HG02870 (cell line): ENCODE results near the gene TPSD1.
"Not testable (repeated sequence)": the region's sequence is repeated elsewhere in the genome, so short reads cannot be mapped to it uniquely, and the experiment has no call there.

Experiments
- ATAC-seq: cut with Tn5 transposase; IDR thresholded peaks from one replicate; pipeline ENCODE4 v1.9.1; 2021; ENCODE audit warnings: mild to moderate bottlenecking, moderate library complexity; ENCODE audit not compliant: unreplicated experiment

Gene TPSD1

GRCh38 chr16:1262210-1262845, 6.5 kb downstream of the TPSD1 start:
- ATAC-seq, result no peak

- no peak for ATAC-seq
Observed at GRCh38 chr16:1262846-1263221, 7.0 kb downstream of the TPSD1 start.

- no peak for ATAC-seq
Observed at GRCh38 chr16:1263591-1264344, 7.9 kb downstream of the TPSD1 start.

- no peak for ATAC-seq
Observed at GRCh38 chr16:1264345-1265089, 8.6 kb downstream of the TPSD1 start.

- ATAC-seq, result no peak
Observed at GRCh38 chr16:1265090-1265630, 9.3 kb downstream of the TPSD1 start.

- no peak for ATAC-seq
Observed at GRCh38 chr16:1265826-1266225, 10.0 kb downstream of the TPSD1 start.

- ATAC-seq, result not testable (repeated sequence)
Observed at GRCh38 chr16:1269418-1269817, 13.5 kb downstream of the TPSD1 start.

GRCh38 chr16:1271380-1271723, 15.5 kb downstream of the TPSD1 start:
- ATAC-seq, result no peak

GRCh38 chr16:1271724-1272413, 16.0 kb downstream of the TPSD1 start:
- ATAC-seq, result not testable (repeated sequence)

GRCh38 chr16:1272453-1273198, 16.8 kb downstream of the TPSD1 start:
- no peak for ATAC-seq

- no peak for ATAC-seq
Observed at GRCh38 chr16:1273816-1274215, 17.9 kb downstream of the TPSD1 start.

- no peak for ATAC-seq
Observed at GRCh38 chr16:1274767-1275166, 18.9 kb downstream of the TPSD1 start.

- ATAC-seq, result no peak
Observed at GRCh38 chr16:1275791-1276579, 20.1 kb downstream of the TPSD1 start.

GRCh38 chr16:1276580-1276878, 20.7 kb downstream of the TPSD1 start:
- no peak for ATAC-seq

GRCh38 chr16:1277151-1277598, 21.3 kb downstream of the TPSD1 start:
- ATAC-seq, result no peak

- no peak for ATAC-seq
Observed at GRCh38 chr16:1277617-1278282, 21.9 kb downstream of the TPSD1 start.

- ATAC-seq, result no peak
Observed at GRCh38 chr16:1278477-1278876, 22.6 kb downstream of the TPSD1 start.

- no peak for ATAC-seq
Observed at GRCh38 chr16:1279081-1279944, 23.4 kb downstream of the TPSD1 start.
